Activated naive CD8-positive, alpha-beta T cell (primary cell): ENCODE data around the gene SENP8.
"Not testable (repeated sequence)": the region's sequence is repeated elsewhere in the genome, so short reads cannot be mapped to it uniquely, and the experiment has no call there.

ENCODE experiments used
- H3K27ac Mint-ChIP-seq: one replicate; pipeline ENCODE4 v1.8.0; 2021; ENCODE audit warnings: mixed read lengths
- H3K27me3 Mint-ChIP-seq: one replicate; pipeline ENCODE4 v1.8.0; 2021; ENCODE audit warnings: mixed read lengths
- H3K36me3 Mint-ChIP-seq: one replicate; pipeline ENCODE4 v1.8.0; 2021; ENCODE audit warnings: mixed read lengths
- H3K4me1 Mint-ChIP-seq: one replicate; pipeline ENCODE4 v1.8.0; 2021; ENCODE audit warnings: low read depth, mixed read lengths
- H3K4me3 Mint-ChIP-seq: one replicate; pipeline ENCODE4 v1.8.0; 2021; ENCODE audit warnings: mild to moderate bottlenecking, mixed read lengths
- H3K9me3 Mint-ChIP-seq: one replicate; pipeline ENCODE4 v1.8.0; 2021; ENCODE audit warnings: low read depth, mixed read lengths

The SENP8 gene

GRCh38 chr15:72118017-72118978 lies at the start of gene SENP8, which contains the start of gene MYO9A:
TSS of gene SENP8 (plus strand) at chr15:72118403. CDS start at chr15:72139624, 21,221 bp downstream.
TSS of gene MYO9A (minus strand) at chr15:72118150. CDS start at chr15:72046563, 71,587 bp downstream.
- no peaks in the 10 kb centered on the region for H3K36me3 Mint-ChIP-seq
- no peaks in the 10 kb centered on the region for H3K27me3 Mint-ChIP-seq
- H3K4me3 Mint-ChIP-seq = peak within 1 kb of the TSS; percentile 96
- H3K4me1 Mint-ChIP-seq = peaks cover 36% of the 10 kb centered on the region
- H3K9me3 Mint-ChIP-seq = no peaks in the 10 kb centered on the region
- H3K27ac Mint-ChIP-seq = peak within 1 kb of the TSS; percentile 99

DNA sequence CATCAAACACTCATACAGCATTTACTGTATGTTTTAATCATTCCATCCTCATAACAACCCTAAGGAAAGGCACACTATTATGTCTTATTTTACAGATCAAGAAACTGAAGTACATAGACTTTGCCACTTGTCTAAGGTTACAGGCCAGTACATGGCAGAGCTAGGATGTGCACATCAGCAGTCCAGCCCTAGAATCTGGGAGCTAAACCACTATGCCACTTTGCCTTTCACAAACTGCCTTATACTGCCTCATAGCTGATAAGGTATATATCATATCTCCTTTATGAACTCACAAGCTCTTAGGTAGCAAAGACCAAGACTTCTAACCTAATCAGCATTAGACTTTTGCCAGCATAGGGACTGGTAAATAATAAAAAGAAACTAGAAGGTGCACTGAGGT lies 49.3 kb upstream of the SENP8 start:
- Mint-ChIP-seq H3K36me3 (peaks cover 12% of the 10 kb centered on the region), H3K27ac (no peak overlapping the region), H3K4me3 (no peak overlapping the region), H3K9me3 (no peaks in the 10 kb centered on the region), H3K27me3 (no peaks in the 10 kb centered on the region), H3K4me1 (peaks cover 21% of the 10 kb centered on the region)

GRCh38 chr15:72070817-72071447 lies 47.3 kb upstream of the SENP8 start:
- Mint-ChIP-seq H3K36me3 (peaks cover 4% of the 10 kb centered on the region), H3K27me3 (no peaks in the 10 kb centered on the region), H3K4me3 (no peak overlapping the region), H3K9me3 (no peaks in the 10 kb centered on the region), H3K27ac (no peak overlapping the region), H3K4me1 (peaks cover 27% of the 10 kb centered on the region)

DNA sequence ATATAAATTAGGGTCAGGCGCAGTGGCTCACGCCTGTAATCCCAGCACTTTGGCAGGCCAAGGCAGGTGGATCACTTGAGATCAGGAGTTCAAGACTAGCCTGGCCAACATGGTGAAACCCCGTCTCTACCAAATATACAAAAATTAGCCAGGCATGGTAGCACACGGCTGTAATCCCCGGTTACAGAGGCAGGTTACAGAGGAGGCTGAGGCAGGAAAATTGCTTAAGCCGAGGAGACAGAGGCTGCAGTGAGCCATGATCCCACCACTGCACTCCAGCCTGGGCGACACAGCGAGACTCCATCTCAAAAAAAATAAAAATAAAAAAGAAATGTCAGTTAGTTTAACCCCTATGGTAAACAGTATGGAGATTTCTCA lies 46.8 kb upstream of the SENP8 start:
- H3K4me3 Mint-ChIP-seq, H3K27me3 Mint-ChIP-seq, H3K9me3 Mint-ChIP-seq, H3K27ac Mint-ChIP-seq, H3K36me3 Mint-ChIP-seq: not testable (repeated sequence)
- H3K4me1 Mint-ChIP-seq = peaks cover 28% of the 10 kb centered on the region

DNA sequence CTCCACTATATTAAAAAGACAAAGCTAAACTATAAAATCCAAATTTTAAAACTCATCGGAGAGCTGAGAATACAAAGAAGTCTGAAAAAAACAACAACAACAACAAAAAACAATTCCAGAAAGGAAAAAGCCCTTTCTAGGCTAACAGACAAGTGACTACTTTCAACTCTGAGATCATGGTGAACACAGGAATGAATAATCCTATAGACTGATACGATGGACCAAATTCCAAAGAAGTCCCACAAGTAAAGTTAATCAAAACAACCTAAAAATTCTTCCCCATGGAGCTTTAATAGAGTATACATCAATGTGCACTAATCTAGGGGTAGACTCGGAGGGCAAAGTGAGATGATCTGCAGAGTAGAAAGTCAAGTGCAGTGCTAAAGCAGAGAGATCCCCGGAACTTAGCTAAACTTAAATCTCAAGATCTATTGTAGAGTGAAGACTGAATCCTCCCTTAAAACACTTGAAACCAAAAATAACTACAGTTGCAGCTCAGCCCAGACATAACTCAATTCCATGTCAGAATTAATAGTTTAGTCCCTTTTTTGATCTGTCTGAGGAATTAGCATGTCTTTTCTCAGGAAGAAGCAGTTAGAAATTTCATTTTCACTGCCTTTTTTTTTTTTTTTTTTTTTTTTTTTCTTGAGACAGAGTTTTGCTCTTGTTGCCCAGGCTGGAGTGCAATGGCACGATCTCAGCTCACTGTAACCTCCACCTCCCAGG lies 43.7 kb upstream of the SENP8 start:
- peaks cover 13% of the 10 kb centered on the region for H3K36me3 Mint-ChIP-seq
- H3K27me3 Mint-ChIP-seq = no peaks in the 10 kb centered on the region

DNA sequence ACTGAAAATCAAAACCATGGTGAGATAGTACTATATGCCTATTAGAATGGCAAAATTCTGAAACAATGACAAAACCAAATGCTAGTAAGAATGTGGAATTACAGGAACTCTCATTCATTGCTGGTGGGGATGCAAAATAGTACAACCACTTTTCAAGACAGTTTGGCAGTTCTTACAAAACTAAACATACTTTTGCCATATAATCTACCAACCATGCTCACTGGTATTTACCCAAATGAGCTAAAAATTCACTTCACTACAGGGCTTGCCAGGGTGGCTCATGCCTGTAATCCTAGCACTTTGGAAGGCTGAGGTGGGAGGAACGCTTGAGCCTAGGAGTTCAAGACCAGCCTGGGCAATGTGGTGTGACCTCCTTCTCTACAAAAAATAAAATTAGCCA lies 40.3 kb upstream of the SENP8 start:
- Mint-ChIP-seq H3K9me3 (no peaks in the 10 kb centered on the region), H3K36me3 (peaks cover 11% of the 10 kb centered on the region), H3K27ac (no peak overlapping the region), H3K4me1 (peaks cover 36% of the 10 kb centered on the region), H3K27me3 (no peaks in the 10 kb centered on the region), H3K4me3 (no peak overlapping the region)

More for the DNA sequence above, 43.7 kb upstream of the SENP8 start:
- H3K9me3 Mint-ChIP-seq = no peaks in the 10 kb centered on the region
- H3K4me3 Mint-ChIP-seq = no peak overlapping the region
- peaks cover 42% of the 10 kb centered on the region for H3K4me1 Mint-ChIP-seq
- no peak overlapping the region for H3K27ac Mint-ChIP-seq

- peaks cover 31% of the 10 kb centered on the region for H3K4me1 Mint-ChIP-seq
Observed at GRCh38 chr15:72078887-72079286, 39.3 kb upstream of the SENP8 start.

DNA sequence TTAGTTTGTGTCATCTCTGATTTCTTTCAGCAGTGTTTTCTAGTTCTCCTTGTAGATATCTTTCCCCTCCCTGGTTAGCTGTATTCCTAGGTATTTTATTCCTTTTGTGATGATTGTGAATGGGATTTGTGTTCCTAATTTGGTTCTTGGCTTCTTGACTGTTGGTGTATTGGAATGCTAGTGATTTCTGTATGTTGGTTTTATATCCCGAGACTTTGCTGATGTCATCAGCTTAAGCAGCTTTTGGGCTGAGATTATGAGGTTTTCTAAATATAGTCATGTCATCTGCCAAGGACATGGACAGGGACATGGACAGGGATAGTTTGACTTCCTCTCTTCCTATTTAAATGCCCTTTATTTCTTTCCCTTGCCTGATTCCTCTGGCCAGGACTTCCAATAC lies 36.0 kb upstream of the SENP8 start:
- H3K4me1 Mint-ChIP-seq = peaks cover 16% of the 10 kb centered on the region
- peaks cover 6% of the 10 kb centered on the region for H3K9me3 Mint-ChIP-seq
- no peak overlapping the region for H3K27ac Mint-ChIP-seq
- H3K4me3 Mint-ChIP-seq = no peak overlapping the region
- no peaks in the 10 kb centered on the region for H3K27me3 Mint-ChIP-seq
- H3K36me3 Mint-ChIP-seq = peaks cover 13% of the 10 kb centered on the region

More at GRCh38 chr15:72078887-72079286, 39.3 kb upstream of the SENP8 start:
- Mint-ChIP-seq H3K9me3 (peaks cover 6% of the 10 kb centered on the region), H3K36me3 (peaks cover 14% of the 10 kb centered on the region), H3K27me3 (no peaks in the 10 kb centered on the region), H3K4me3 (no peak overlapping the region), H3K27ac (no peak overlapping the region)

DNA sequence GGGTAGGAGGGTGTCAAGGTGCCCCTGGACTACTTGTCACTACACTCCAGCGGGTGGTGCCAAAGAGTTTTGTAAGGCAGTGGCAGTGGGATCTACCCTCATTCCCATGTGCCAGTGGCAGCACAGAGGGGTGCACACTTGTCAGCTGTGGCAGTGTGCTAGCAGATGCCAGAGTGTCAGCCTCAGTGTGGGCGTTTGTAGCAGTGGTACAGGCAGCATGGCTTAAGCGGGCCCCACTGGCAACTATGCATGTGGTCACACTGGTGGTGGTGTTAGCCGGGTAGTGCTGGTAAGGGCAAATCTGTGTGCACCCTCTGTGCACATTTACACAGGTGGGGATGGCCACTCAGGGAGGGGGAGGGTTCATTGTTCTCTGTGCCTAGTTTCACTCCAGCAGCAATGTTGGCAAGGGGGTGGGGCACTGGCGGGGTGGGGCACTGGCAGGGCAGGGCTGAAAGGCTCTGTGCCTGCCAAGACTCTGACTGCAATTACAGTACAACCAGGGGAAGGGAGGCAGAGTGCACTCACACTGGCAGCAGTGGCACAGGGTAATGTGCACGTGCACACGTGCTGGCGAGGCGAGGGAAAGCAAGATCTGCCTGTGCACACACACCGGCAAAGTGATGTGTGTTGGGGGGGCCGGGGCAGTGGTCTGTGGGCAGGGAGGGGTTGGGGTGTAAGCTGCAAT lies 32.0 kb upstream of the SENP8 start:
- H3K27me3 Mint-ChIP-seq = no peaks in the 10 kb centered on the region
- peaks cover 6% of the 10 kb centered on the region for H3K9me3 Mint-ChIP-seq
- H3K27ac Mint-ChIP-seq = no peak overlapping the region
- no peaks in the 10 kb centered on the region for H3K4me1 Mint-ChIP-seq
- no peak overlapping the region for H3K4me3 Mint-ChIP-seq
- H3K36me3 Mint-ChIP-seq = peaks cover 18% of the 10 kb centered on the region

DNA sequence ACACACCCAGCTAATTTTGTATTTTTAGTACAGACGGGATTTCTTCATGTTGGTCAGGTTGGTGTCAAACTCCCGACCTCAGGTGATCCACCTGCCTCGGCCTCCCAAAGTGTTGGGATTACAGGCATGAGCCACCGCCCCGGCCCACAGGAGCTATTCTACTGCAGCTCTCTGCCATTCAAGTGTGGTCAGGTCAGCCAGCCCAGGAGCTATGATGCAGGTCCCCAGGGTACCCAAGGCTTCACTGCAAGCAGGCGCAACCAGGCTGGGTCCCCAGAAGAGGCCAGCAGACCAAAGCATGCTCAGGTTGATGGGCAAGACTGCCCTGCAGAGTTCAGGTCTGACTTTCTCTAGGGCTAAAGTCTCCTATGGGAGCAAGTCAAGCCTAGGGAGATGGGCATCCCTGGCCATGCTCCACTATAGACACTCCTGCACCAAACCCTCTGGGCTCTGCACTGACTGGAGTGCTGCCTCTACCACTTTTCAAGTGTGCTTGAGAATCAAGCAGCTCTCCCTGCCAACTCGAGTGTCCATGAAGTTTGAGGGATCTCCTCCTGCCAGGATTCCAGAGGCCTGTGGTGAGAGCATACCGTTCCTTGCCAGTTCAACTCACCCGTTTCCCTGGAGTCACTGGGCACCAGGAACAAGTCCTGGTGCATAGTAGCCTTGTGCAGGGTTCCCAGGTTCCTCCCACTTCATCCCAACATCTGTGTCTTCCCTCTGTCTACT lies 31.1 kb upstream of the SENP8 start:
- H3K4me3 Mint-ChIP-seq = no peak overlapping the region
- peaks cover 21% of the 10 kb centered on the region for H3K36me3 Mint-ChIP-seq
- peaks cover 2% of the 10 kb centered on the region for H3K4me1 Mint-ChIP-seq
- H3K9me3 Mint-ChIP-seq = peaks cover 6% of the 10 kb centered on the region
- no peak overlapping the region for H3K27ac Mint-ChIP-seq
- no peaks in the 10 kb centered on the region for H3K27me3 Mint-ChIP-seq

DNA sequence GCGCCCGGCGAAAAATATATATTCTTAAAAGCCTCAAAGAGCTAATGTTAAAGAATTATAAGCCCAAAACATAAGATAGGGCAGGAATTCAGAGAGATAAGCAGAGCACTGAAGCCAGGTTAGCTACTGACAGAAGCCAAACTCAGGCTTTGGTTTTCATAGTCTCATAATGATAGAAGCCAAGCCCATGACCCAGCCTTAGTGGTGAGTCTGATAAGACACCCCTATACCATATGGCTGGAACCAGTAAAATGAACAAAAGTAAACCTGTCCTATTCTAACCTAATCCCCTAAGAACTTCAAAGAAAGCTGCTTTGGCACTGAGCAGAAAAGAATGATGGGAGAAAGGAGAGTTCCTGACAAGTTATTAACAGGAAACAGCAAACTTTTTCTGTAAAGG lies 26.2 kb upstream of the SENP8 start:
- H3K4me3 Mint-ChIP-seq = no peak overlapping the region

GRCh38 chr15:72092691-72093090 lies 25.5 kb upstream of the SENP8 start:
- Mint-ChIP-seq H3K4me1 (peaks cover 3% of the 10 kb centered on the region), H3K27ac (no peak overlapping the region), H3K27me3 (no peaks in the 10 kb centered on the region), H3K9me3 (no peaks in the 10 kb centered on the region), H3K4me3 (no peak overlapping the region), H3K36me3 (peaks cover 12% of the 10 kb centered on the region)

More for the DNA sequence above, 26.2 kb upstream of the SENP8 start:
- no peaks in the 10 kb centered on the region for H3K27me3 Mint-ChIP-seq
- no peaks in the 10 kb centered on the region for H3K9me3 Mint-ChIP-seq
- H3K4me1 Mint-ChIP-seq = peaks cover 2% of the 10 kb centered on the region
- H3K36me3 Mint-ChIP-seq = peaks cover 15% of the 10 kb centered on the region
- no peak overlapping the region for H3K27ac Mint-ChIP-seq

DNA sequence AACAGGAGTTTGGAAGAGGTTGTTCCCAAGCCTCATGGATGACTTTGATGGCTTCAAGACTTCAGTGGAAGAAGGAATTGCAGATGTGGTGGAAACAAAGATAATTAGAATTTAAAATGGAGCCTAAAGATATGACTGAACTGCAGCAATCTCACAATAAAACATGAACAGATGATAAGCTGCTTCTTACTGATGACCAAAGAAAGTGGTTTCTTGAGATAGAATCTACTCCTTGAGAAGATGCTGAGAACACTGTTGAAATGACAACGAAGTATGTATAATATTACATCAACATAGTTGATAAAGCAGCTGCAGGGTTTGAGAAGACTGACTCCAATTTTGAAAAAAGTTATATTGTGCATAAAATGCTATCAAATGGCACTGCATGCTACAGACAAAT lies 21.4 kb upstream of the SENP8 start:
- peaks cover 10% of the 10 kb centered on the region for H3K36me3 Mint-ChIP-seq
- peaks cover 1% of the 10 kb centered on the region for H3K4me1 Mint-ChIP-seq
- no peak overlapping the region for H3K4me3 Mint-ChIP-seq
- no peak overlapping the region for H3K27ac Mint-ChIP-seq
- no peaks in the 10 kb centered on the region for H3K9me3 Mint-ChIP-seq
- H3K27me3 Mint-ChIP-seq = no peaks in the 10 kb centered on the region

- Mint-ChIP-seq H3K9me3 (no peaks in the 10 kb centered on the region), H3K4me1 (peaks cover 4% of the 10 kb centered on the region), H3K4me3 (no peak overlapping the region), H3K36me3 (peaks cover 8% of the 10 kb centered on the region), H3K27me3 (no peaks in the 10 kb centered on the region), H3K27ac (no peak overlapping the region)
Observed at GRCh38 chr15:72098040-72098439, 20.2 kb upstream of the SENP8 start.
